ENCODE results near the gene ENPEP.
"Not testable (repeated sequence)": the region's sequence is repeated elsewhere in the genome, so short reads cannot be mapped to it uniquely, and the experiment has no call there.

ENPEP gene

GRCh38 chr4:110475881-110476818, at the start of gene ENPEP:
ENPEP (plus strand) TSS chr4:110476155; CDS start chr4:110476415, 260 bp downstream.
- DNase-seq: no peak

- not testable (repeated sequence) for DNase-seq
Observed at GRCh38 chr4:110431805-110432204, 44.1 kb upstream of the ENPEP start.

- DNase-seq: not testable (repeated sequence)
Observed at GRCh38 chr4:110437292-110437691, 38.7 kb upstream of the ENPEP start.

- not testable (repeated sequence) for DNase-seq
Observed at GRCh38 chr4:110439209-110439608, 36.7 kb upstream of the ENPEP start.

- DNase-seq: no peak
Observed at GRCh38 chr4:110442309-110442708, 33.6 kb upstream of the ENPEP start.

GRCh38 chr4:110442788-110443187, 33.2 kb upstream of the ENPEP start:
- DNase-seq: no peak

GRCh38 chr4:110449947-110450346, 26.0 kb upstream of the ENPEP start:
- DNase-seq: no peak

GRCh38 chr4:110452546-110452945, 23.4 kb upstream of the ENPEP start:
- no peak for DNase-seq

- no peak for DNase-seq
Observed at GRCh38 chr4:110454441-110454840, 21.5 kb upstream of the ENPEP start.

- no peak for DNase-seq
Observed at GRCh38 chr4:110458494-110459266, 17.3 kb upstream of the ENPEP start.

GRCh38 chr4:110460074-110460746, 15.7 kb upstream of the ENPEP start:
- DNase-seq: no peak

- no peak for DNase-seq
Observed at GRCh38 chr4:110467400-110467799, 8.6 kb upstream of the ENPEP start.

- no peak for DNase-seq
Observed at GRCh38 chr4:110472583-110473329, 3.2 kb upstream of the ENPEP start.

GRCh38 chr4:110474481-110474880, 1.5 kb upstream of the ENPEP start:
- no peak for DNase-seq

- DNase-seq: not testable (repeated sequence)
Observed at GRCh38 chr4:110475080-110475479, 875 bp upstream of the ENPEP start.

- DNase-seq: no peak
Observed at GRCh38 chr4:110477836-110478235, 1.9 kb downstream of the ENPEP start.

GRCh38 chr4:110480031-110480549, 4.1 kb downstream of the ENPEP start:
- no peak for DNase-seq

- no peak for DNase-seq
Observed at GRCh38 chr4:110480746-110481271, 4.9 kb downstream of the ENPEP start.

GRCh38 chr4:110483516-110483915, 7.6 kb downstream of the ENPEP start:
- DNase-seq: no peak

- no peak for DNase-seq
Observed at GRCh38 chr4:110484029-110484428, 8.1 kb downstream of the ENPEP start.

GRCh38 chr4:110484767-110485166, 8.8 kb downstream of the ENPEP start:
- no peak for DNase-seq

- no peak for DNase-seq
Observed at GRCh38 chr4:110485452-110485851, 9.5 kb downstream of the ENPEP start.
